CD4-positive, alpha-beta memory T cell (primary cell): Measurements from ENCODE around the gene TENM3. TPM values are rescaled to one million over a fixed set of nuclear protein-coding genes. Genes with fewer than 3 reads are reported as not detected.
"Not testable (repeated sequence)": the region's sequence is repeated elsewhere in the genome, so short reads cannot be mapped to it uniquely, and the experiment has no call there.

Experiments used
- CTCF ChIA-PET: fragments of 350-600 bp; sonication (Branson Sonifier 250); formaldehyde crosslinking; loops from one replicate; lab custom pipeline; 2021; ENCODE audit warnings: inconsistent platforms; ENCODE audit not compliant: partially characterized antibody; lab: Charles Lee
- POLR2A ChIA-PET: fragments of 350-600 bp; sonication (Branson Sonifier 250); formaldehyde crosslinking; loops from one replicate; lab custom pipeline; 2021; ENCODE audit not compliant: partially characterized antibody; lab: Charles Lee
- DNase-seq, 5 donors: peaks; one replicate each; pipeline versions ENCODE4 v3.0.0 to v3.0.0-alpha.2; 2020 to 2022; ENCODE audit warnings: mixed read lengths in 1 of 5
- H3K27ac ChIP-seq: one replicate; pipeline ENCODE4 v1.7.0; 2013; ENCODE audit warnings: low read depth, low read length
- H3K27me3 ChIP-seq: 2 replicates; pipeline ENCODE4 v1.7.0; 2013; ENCODE audit warnings: mild to moderate bottlenecking, low read length, moderate library complexity; ENCODE audit not compliant: insufficient read depth
- H3K36me3 ChIP-seq: 2 replicates; pipeline ENCODE4 v1.7.0; 2013; ENCODE audit warnings: mild to moderate bottlenecking, low read length, moderate library complexity; ENCODE audit not compliant: insufficient read depth
- H3K4me1 ChIP-seq: 2 replicates; pipeline ENCODE4 v1.7.0; 2013; ENCODE audit warnings: mild to moderate bottlenecking, low read length, moderate library complexity; ENCODE audit not compliant: insufficient read depth
- H3K4me3 ChIP-seq, 2 donors: one replicate each; pipeline ENCODE4 v1.7.0; 2013; ENCODE audit warnings: low read length in 2 of 2, mild to moderate bottlenecking in 1 of 2
- H3K9me3 ChIP-seq, 2 donors: one replicate each; pipeline ENCODE4 v1.7.0; 2013; ENCODE audit warnings: low read length in 2 of 2, control low read depth in 1 of 2; ENCODE audit not compliant: control insufficient read depth in 1 of 2
- H3K27ac Mint-ChIP-seq, 7 donors: one replicate each; pipeline ENCODE4 v1.8.0; 2020 to 2021; ENCODE audit warnings: mixed read lengths in 7 of 7, mild to moderate bottlenecking in 6 of 7, inconsistent platforms in 3 of 7, moderate library complexity in 3 of 7
- H3K27me3 Mint-ChIP-seq, 2 donors: one replicate each; pipeline ENCODE4 v1.8.0; 2020 to 2021; ENCODE audit warnings: mixed read lengths in 2 of 2
- H3K36me3 Mint-ChIP-seq, 2 donors: one replicate each; pipeline ENCODE4 v1.8.0; 2020 to 2021; ENCODE audit warnings: mixed read lengths in 2 of 2, inconsistent platforms in 1 of 2, mild to moderate bottlenecking in 1 of 2
- H3K4me1 Mint-ChIP-seq, 4 donors: one replicate each; pipeline ENCODE4 v1.8.0; 2020 to 2021; ENCODE audit warnings: mixed read lengths in 4 of 4, mild to moderate bottlenecking in 1 of 4
- H3K4me3 Mint-ChIP-seq, 8 donors: one replicate each; pipeline ENCODE4 v1.8.0; 2020 to 2021; ENCODE audit warnings: mixed read lengths in 8 of 8, mild to moderate bottlenecking in 7 of 8, moderate library complexity in 6 of 8, inconsistent platforms in 3 of 8
- H3K9me3 Mint-ChIP-seq, 8 donors: one replicate each; pipeline ENCODE4 v1.8.0; 2020 to 2021; ENCODE audit warnings: mixed read lengths in 8 of 8, mild to moderate bottlenecking in 5 of 8, inconsistent platforms in 3 of 8, moderate library complexity in 1 of 8
- intact Hi-C: fragments of 100-400 bp; cut with micrococcal nuclease; formaldehyde crosslinking; loops from one replicate; pipeline ENCODE4 v1.15.1; 2023
- polyA plus RNA-seq, 2 donors: library from polyadenylated mRNA; unstranded; fragments of 300-500 nt; fragmentation: Illumina TruSeq; gene quantifications; one replicate each; pipeline ENCODE4 v1.2.3, GENCODE V29; 2021
- total RNA-seq, 2 experiments: library from RNA; stranded (reverse); gene quantifications; one replicate each; pipeline ENCODE4 v1.2.3, GENCODE V29; 2021

Gene TENM3
- total and polyA plus RNA-seq, 4 experiments from 2014 or later = not detected

GRCh38 chr4:182809417-182810102 is 566.4 kb downstream of the TENM3 start:
- peak overlapping the region in 3 of 8 donors; percentile 50 to 60 (median 55) for H3K4me3 Mint-ChIP-seq
- CTCF ChIA-PET = no interaction called here
- H3K9me3 ChIP-seq = no peaks in the 10 kb centered on the region
- H3K27me3 ChIP-seq = no peaks in the 10 kb centered on the region
- H3K36me3 Mint-ChIP-seq = peaks cover 2 to 10% of the 10 kb centered on the region in 2 donors
- H3K36me3 ChIP-seq = no peaks in the 10 kb centered on the region
- H3K27me3 Mint-ChIP-seq = peaks cover 0 to 3% of the 10 kb centered on the region in 2 donors
- H3K27ac Mint-ChIP-seq = peak overlapping the region in 2 of 7 donors; percentile 30 to 74
- intact Hi-C loops = loop anchor here (2.0 kb wide), 1 partner anchor 107 kb away; the partner anchor contains the start of gene DCTD
- H3K4me1 ChIP-seq = peaks cover 25% of the 10 kb centered on the region
- DNase-seq = peak in 2 of 5 donors; percentile 19 to 20
- peak overlapping the region; percentile 18 to 42 for H3K4me3 ChIP-seq
- H3K9me3 Mint-ChIP-seq = peaks cover 3 to 33% (median 8%) of the 10 kb centered on the region in 8 donors
- POLR2A ChIA-PET = no interaction called here
- H3K27ac ChIP-seq = peak overlapping the region; percentile 21
- peaks cover 9 to 19% (median 15%) of the 10 kb centered on the region in 4 donors for H3K4me1 Mint-ChIP-seq

GRCh38 chr4:182810103-182810615 is 567.0 kb downstream of the TENM3 start:
- ChIA-PET CTCF (no interaction called here), POLR2A (no interaction called here)
- intact Hi-C loops = no loop called here

DNA sequence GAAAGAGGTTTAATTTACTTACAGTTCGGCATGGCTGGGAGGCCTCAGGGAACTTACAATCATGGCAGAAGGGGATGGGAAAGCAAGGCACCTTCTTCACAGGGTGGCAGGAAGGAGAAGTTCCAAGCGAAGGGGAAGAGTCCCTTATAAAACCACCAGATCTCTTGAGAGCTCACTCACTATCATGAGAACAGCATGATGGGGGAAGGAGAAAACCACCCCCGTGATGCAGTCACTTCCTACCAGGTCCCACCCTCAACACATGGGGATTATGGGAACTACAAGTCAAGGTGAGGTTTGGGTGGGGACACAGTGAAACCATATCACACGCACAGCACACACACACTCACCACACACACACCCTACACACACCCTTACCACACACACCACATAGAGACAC is 569.7 kb downstream of the TENM3 start:
- ChIA-PET POLR2A (no interaction called here), CTCF (no interaction called here)
- intact Hi-C loops = no loop called here
- H3K27me3 Mint-ChIP-seq = peaks cover 0 to 2% of the 10 kb centered on the region in 2 donors
- DNase-seq = peak in 1 of 5 donors; percentile 6
- no peaks in the 10 kb centered on the region for H3K9me3 ChIP-seq
- no peaks in the 10 kb centered on the region for H3K36me3 ChIP-seq
- no peak overlapping the region for H3K27ac ChIP-seq
- H3K4me3 ChIP-seq = no peak overlapping the region
- H3K9me3 Mint-ChIP-seq = peaks cover 3 to 33% (median 8%) of the 10 kb centered on the region in 8 donors
- H3K4me3 Mint-ChIP-seq = no peak overlapping the region
- H3K27me3 ChIP-seq = no peaks in the 10 kb centered on the region
- H3K4me1 Mint-ChIP-seq = peaks cover 0 to 16% (median 11%) of the 10 kb centered on the region in 4 donors
- peak overlapping the region in 2 of 7 donors; percentile 5 to 9 for H3K27ac Mint-ChIP-seq
- H3K4me1 ChIP-seq = peaks cover 22% of the 10 kb centered on the region
- H3K36me3 Mint-ChIP-seq = peaks cover 2 to 10% of the 10 kb centered on the region in 2 donors

More at GRCh38 chr4:182810103-182810615, 567.0 kb downstream of the TENM3 start:
- no peak overlapping the region for H3K27ac ChIP-seq
- no peaks in the 10 kb centered on the region for H3K36me3 ChIP-seq
- Mint-ChIP-seq H3K27me3 (peaks cover 0 to 3% of the 10 kb centered on the region in 2 donors), H3K4me1 (peaks cover 9 to 19% (median 15%) of the 10 kb centered on the region in 4 donors), H3K36me3 (peaks cover 2 to 10% of the 10 kb centered on the region in 2 donors), H3K27ac (no peak overlapping the region), H3K9me3 (peaks cover 3 to 33% (median 8%) of the 10 kb centered on the region in 8 donors), H3K4me3 (no peak overlapping the region)
- H3K27me3 ChIP-seq = no peaks in the 10 kb centered on the region
- DNase-seq = no peak
- no peak overlapping the region for H3K4me3 ChIP-seq
- no peaks in the 10 kb centered on the region for H3K9me3 ChIP-seq
- H3K4me1 ChIP-seq = peaks cover 25% of the 10 kb centered on the region

DNA sequence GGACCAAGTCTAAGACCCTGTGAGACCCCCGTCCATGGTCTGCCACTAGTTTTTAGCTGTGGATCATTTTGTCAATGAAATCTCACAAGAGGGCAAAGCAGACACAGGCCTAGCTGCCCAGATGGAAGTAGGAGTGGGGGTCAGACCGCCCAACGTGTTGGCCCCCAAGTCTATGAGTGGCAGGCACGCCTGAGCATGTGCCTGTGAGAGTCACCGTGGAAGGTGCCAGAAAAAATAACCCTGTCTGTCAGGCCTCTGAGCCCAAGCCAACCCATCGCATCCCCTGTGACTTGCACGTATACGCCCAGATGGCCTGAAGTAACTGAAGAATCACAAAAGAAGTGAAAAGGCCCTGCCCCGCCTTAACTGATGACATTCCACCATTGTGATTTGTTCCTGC is 570.9 kb downstream of the TENM3 start:
- H3K36me3 ChIP-seq, CTCF ChIA-PET, DNase-seq, intact Hi-C loops, H3K27me3 Mint-ChIP-seq, H3K36me3 Mint-ChIP-seq, H3K4me3 ChIP-seq, H3K27ac ChIP-seq, H3K9me3 ChIP-seq, H3K4me3 Mint-ChIP-seq, H3K27me3 ChIP-seq, POLR2A ChIA-PET: not testable (repeated sequence)
- H3K27ac Mint-ChIP-seq = peak overlapping the region in 1 of 7 donors; percentile 8
- H3K4me1 ChIP-seq = peaks cover 12% of the 10 kb centered on the region
- H3K4me1 Mint-ChIP-seq = peaks cover 0 to 10% (median 5%) of the 10 kb centered on the region in 4 donors
- H3K9me3 Mint-ChIP-seq = peaks cover 3 to 26% (median 8%) of the 10 kb centered on the region in 8 donors

GRCh38 chr4:182818926-182819730 is 575.9 kb downstream of the TENM3 start:
- Histone ChIP-seq H3K4me1 (no peaks in the 10 kb centered on the region), H3K9me3 (no peaks in the 10 kb centered on the region), H3K27me3 (no peaks in the 10 kb centered on the region), H3K4me3 (no peak overlapping the region), H3K27ac (no peak overlapping the region), H3K36me3 (no peaks in the 10 kb centered on the region)
- peaks cover 0 to 2% of the 10 kb centered on the region in 2 donors for H3K27me3 Mint-ChIP-seq
- H3K27ac Mint-ChIP-seq = no peak overlapping the region
- H3K36me3 Mint-ChIP-seq = no peaks in the 10 kb centered on the region
- CTCF ChIA-PET = interaction anchor here (1.3 kb wide), 1 partner anchor 13 kb away, joined by 5 read pairs; no protein-coding TSS in a partner anchor
- POLR2A ChIA-PET = no interaction called here
- H3K4me1 Mint-ChIP-seq = peaks cover 0 to 4% (median 0%) of the 10 kb centered on the region in 4 donors
- intact Hi-C loops = no loop called here
- no peak overlapping the region for H3K4me3 Mint-ChIP-seq
- H3K9me3 Mint-ChIP-seq = no peaks in the 10 kb centered on the region
- no peak for DNase-seq

GRCh38 chr4:182819751-182820150 is 576.5 kb downstream of the TENM3 start:
- CTCF ChIA-PET = interaction anchor here (1.3 kb wide), 1 partner anchor 13 kb away, joined by 5 read pairs; no protein-coding TSS in a partner anchor
- peaks cover 0 to 2% of the 10 kb centered on the region in 2 donors for H3K27me3 Mint-ChIP-seq
- H3K9me3 Mint-ChIP-seq = no peaks in the 10 kb centered on the region
- DNase-seq = no peak
- H3K4me3 Mint-ChIP-seq = no peak overlapping the region
- H3K9me3 ChIP-seq = no peaks in the 10 kb centered on the region
- POLR2A ChIA-PET = no interaction called here
- H3K27ac Mint-ChIP-seq = no peak overlapping the region
- H3K27ac ChIP-seq = no peak overlapping the region
- no peaks in the 10 kb centered on the region for H3K27me3 ChIP-seq
- H3K36me3 Mint-ChIP-seq = no peaks in the 10 kb centered on the region
- intact Hi-C loops = no loop called here
- peaks cover 0 to 4% (median 0%) of the 10 kb centered on the region in 4 donors for H3K4me1 Mint-ChIP-seq
- no peaks in the 10 kb centered on the region for H3K36me3 ChIP-seq
- H3K4me1 ChIP-seq = no peaks in the 10 kb centered on the region
- no peak overlapping the region for H3K4me3 ChIP-seq

- Mint-ChIP-seq H3K27ac (no peak overlapping the region), H3K9me3 (no peaks in the 10 kb centered on the region)
- H3K27me3 ChIP-seq = no peaks in the 10 kb centered on the region
Measured at GRCh38 chr4:182822554-182822953, 579.4 kb downstream of the TENM3 start.

More at GRCh38 chr4:182822554-182822953, 579.4 kb downstream of the TENM3 start:
- H3K36me3 ChIP-seq = no peaks in the 10 kb centered on the region
- H3K9me3 ChIP-seq = no peaks in the 10 kb centered on the region
- intact Hi-C loops = no loop called here
- no peak overlapping the region for H3K27ac ChIP-seq
- peaks cover 2 to 7% of the 10 kb centered on the region in 2 donors for H3K27me3 Mint-ChIP-seq
- DNase-seq = no peak
- H3K4me1 Mint-ChIP-seq = peaks cover 0 to 4% (median 0%) of the 10 kb centered on the region in 4 donors
- ChIA-PET CTCF (interaction anchor here (1.4 kb wide), 1 partner anchor 16 kb away, joined by 3 read pairs; no protein-coding TSS in a partner anchor), POLR2A (no interaction called here)
- no peak overlapping the region for H3K4me3 Mint-ChIP-seq
- no peak overlapping the region for H3K4me3 ChIP-seq
- H3K36me3 Mint-ChIP-seq = no peaks in the 10 kb centered on the region
- H3K4me1 ChIP-seq = no peaks in the 10 kb centered on the region
